CD4-positive, alpha-beta T cell treated with Interleukin-15 for 4 hours (primary cell): Measurements from ENCODE around the gene COPG1.

ENCODE experiments used
- DNase-seq: peaks from one replicate; pipeline ENCODE4 v3.0.0-alpha.2; 2020; ENCODE audit warnings: low spot score

The COPG1 gene

DNA sequence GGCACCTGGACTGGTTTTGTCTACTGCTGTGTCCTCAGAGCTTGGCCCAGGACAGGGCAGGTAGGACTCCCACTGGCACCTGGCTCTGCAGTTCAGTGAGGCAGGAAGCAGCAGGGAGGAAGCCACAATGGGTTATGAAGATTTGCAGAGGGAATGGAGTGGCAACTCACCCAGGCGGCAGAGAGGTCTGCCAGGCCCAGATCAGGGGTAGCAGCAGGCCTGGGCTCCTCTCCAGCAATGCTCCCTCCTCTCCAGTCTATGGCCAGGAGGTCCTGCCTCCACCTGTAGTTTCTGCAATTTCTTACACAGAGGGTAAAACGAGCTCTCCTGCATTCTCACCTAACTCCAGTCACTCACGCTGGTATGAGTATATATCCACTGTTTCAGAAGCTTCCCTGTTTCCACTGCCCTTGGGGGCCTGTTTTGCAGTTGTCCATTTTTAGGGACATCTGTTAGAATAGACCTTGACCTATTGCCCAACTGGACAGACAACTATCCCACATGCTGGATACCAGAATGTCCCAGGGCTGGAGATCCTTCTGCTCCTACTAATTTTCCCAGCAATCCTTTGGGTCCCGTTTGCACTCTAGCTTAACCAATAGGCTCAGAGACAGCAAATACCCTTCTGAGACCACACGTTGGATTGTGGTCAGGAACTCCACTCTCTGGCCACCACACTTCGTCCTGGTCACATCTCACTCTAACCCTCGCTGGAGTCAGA lies 64.4 kb downstream of the COPG1 start:
- DNase-seq, result no peak

DNA sequence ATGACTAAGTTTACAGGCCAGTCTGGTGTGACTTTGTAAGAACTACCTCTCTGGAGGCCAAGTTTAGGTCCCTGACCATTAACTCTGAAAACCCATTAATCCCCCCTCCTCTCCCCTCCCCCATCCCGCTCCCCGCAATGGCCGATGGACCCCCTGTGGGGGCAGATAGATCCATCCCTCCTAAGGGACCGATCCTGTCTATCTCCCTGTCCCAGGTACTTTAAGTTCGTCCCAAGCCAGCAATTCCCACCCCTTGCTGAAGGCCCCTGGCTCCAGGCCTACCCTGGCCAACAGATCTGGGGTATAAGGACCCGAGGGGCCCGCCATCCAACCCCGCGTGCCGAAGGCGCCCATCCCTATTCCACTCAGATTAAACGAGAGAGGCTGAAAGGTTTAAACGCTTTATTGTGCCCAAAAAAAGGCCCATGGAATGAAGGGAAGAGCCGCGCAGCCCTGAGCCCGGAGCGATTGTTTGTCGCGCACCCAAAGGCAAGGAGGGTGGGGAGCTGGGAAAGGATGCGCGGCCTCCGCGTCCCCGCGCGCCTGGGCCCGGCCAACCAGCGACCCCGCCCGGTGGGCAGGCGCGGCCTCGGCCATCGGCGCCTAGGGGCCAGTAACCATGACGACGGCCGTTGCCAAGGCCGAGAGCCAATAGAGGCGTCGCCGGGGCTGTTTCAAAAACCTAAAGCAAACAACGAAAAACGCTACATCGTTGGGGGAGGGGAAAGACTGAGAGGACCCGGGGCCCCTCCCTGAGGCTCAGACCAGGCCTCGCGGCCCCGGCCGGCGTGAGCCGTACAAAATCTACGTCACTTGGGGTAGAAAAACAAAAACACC lies 65.2 kb downstream of the COPG1 start:
- DNase-seq, result peak; percentile 66

DNA sequence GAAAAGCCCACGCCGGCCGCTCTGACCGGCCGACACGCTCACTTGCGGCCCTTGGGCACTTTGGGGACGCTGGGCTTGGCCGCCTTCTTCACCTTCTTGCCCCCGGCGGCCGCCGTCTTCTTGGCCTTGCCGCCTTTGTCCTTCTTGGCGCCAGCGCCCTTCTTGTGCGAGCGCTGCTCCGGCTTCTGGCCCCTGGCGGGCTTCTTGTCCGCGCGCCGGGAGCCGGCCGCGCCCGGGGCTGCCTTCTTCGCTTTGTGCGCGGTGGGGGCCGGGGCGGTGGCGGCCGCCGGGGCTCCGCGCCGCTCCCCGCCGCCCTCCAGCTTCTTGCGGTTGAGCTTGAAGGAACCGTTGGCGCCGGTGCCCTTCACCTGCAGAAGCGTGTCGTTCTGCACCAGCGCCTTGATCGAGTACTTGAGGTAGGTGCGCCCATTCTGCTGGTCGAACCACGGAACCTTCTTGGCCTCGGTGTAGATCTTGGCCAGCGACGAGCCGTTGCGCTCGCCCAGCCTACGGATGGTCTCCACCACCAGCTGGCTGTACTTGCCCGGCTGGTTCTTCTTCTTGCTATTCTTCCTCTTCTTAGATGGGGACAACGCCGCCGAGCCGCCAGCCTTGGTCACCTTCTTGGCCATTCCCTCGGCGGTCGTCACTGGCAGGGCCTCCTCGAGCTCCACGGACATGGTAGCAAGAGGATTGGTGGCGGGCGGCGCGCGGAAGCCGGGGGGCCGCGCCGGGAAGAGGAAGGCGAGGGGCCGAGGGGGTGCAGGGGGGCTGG lies 66.0 kb downstream of the COPG1 start:
- DNase-seq, result peak; percentile 25

GRCh38 chr3:129315998-129316247 lies 66.5 kb downstream of the COPG1 start:
- no peak for DNase-seq

GRCh38 chr3:129316248-129317013 lies 67.0 kb downstream of the COPG1 start:
- peak; percentile 93 for DNase-seq

- no peak for DNase-seq
These were observed 67.8 kb downstream of the COPG1 start for GRCh38 chr3:129317014-129317771.

DNA sequence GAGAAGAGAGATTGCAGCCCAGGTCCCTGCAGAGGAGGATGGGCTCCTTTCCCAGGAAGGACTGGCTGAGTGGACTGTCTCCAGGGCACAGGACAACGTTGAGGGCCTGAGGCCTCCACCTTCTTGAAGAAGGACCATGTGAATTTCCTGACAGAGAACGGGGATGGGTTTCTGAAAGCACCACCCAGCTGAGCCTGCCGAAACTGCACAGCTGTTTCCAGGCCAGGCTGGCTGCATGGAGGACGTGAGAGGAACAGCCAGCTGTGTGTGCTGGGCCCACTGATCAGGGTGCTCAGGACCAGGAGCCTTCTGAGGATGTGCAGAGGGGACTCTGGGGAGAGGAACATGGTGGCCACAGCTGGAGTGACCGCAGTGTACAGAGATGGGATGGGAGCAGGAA lies 68.4 kb downstream of the COPG1 start:
- no peak for DNase-seq

GRCh38 chr3:129318921-129319320 lies 69.5 kb downstream of the COPG1 start:
- DNase-seq, result no peak

DNA sequence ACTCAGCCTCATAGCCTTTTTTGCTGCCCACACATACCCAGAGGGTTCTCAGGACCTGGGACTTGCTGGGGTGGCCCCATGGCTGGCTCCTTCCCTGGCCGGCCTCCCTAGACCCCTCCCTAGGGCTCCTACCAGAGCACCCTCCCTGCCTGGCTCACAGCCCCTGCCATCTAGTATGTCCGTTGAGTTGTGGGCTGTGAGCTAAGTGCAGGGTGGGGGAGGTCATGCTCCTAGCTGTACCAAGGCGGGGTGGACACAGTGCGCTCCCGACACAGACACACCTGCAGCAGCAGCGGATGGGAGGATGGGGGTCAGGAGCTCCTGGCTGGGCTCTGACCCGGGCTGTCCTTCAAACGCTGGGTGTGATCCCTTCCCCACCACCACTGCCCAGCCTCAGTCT lies 70.9 kb downstream of the COPG1 start:
- DNase-seq, result no peak

- DNase-seq, result no peak
These were observed 71.5 kb downstream of the COPG1 start for GRCh38 chr3:129320825-129321487.

DNA sequence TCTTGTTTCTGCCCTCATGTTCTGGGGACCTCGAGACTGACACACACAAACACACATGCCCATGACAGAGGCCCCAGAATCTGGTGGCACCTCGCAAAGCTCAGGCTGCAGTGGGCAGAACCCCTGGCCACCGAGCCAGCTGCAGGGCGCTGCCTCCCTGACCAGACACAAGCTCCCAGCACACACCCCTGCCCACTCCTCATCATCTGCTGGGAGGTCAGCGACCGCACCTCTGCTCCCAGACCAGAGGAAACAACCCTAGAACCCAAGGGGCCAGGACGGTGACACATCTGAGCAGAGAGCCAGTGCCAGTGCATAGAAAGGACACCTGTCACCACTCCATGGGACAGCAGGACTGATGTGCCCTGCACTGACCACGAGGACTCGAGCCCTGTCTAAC lies 72.5 kb downstream of the COPG1 start:
- DNase-seq, result no peak

DNA sequence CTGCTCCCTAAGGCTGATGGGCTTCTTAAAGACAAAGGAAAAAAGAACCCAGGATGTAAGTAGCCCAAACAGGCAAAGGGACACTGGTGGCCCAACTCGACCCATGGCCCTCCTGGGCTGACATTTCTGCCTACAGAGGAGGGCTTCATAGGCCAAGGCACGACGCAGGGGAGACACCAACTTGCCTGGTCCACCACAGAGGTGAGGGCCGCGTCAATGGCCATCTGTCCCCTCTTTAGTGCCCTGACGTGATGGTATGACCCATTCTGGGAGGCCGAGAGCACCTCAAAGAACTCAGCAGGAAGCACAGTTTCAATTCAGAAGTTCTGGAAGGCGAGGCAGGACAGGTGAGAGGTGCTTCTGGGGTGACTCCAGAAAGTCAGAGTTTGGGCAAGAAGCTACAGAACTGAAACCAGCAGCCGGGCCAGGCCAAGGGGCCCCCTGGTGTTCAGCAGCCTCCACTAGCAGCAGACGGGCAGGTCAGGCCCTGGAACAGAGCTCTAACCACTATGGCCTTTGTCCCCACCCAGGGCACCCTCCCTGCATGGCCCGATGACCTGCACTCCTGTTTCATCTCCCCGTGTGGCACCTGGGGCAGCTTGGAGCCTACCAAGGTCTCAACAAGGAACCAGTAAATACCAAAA lies 74.4 kb downstream of the COPG1 start:
- DNase-seq, result no peak

DNA sequence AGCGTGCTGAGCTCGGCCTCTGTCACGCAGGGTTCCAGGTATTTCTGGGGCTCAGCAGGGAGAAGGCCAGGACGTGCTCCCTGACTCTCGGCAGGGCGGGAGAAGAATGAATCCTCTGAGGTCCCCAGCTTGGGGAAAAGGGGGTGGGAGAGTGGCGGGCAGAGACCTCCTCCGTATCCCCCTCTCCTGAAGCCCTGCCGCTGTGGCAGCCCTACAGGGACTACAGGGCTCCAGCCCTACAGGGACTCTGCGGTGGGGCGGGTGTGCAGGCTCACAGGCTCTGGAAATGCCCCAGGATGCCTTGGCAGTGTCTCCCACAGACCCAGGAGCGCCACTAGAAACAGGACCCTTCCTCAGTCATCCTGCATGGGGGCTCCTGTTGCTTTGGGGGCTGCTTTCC lies 75.4 kb downstream of the COPG1 start:
- no peak for DNase-seq

DNA sequence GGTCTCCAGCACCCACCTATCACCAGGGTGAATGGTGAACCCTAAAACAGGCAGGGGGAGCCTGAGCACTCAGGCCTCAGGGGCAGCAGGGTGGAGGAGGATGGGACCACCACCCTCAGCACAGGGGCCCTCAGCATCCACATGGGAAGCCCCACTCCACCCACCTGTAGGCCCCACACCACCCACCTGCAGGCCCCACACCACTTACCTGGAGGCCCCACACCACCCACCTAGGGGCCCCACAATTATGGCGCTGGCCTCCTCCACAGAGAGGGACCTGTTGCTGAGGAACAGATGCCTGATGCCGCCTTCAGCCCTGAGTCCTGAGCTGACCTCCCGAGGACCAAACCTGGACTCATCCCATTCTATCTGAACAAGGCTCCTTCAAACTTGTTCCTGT lies 76.0 kb downstream of the COPG1 start:
- DNase-seq, result no peak

- no peak for DNase-seq
These were observed 76.7 kb downstream of the COPG1 start for GRCh38 chr3:129326138-129326537.

GRCh38 chr3:129326595-129326994 lies 77.2 kb downstream of the COPG1 start:
- no peak for DNase-seq
